Activated CD4-positive, CD25-positive, alpha-beta regulatory T cell treated with anti-CD3 and anti-CD28 coated beads, Interleukin-2, amount 50 U/mL, for 16 hours (primary cell): ENCODE measurements around the gene GPATCH8.

Experiments
- DNase-seq: peaks from one replicate; pipeline ENCODE4 v3.0.0-alpha.2; 2020; ENCODE audit warnings: low read depth, low spot score

Gene GPATCH8

DNA sequence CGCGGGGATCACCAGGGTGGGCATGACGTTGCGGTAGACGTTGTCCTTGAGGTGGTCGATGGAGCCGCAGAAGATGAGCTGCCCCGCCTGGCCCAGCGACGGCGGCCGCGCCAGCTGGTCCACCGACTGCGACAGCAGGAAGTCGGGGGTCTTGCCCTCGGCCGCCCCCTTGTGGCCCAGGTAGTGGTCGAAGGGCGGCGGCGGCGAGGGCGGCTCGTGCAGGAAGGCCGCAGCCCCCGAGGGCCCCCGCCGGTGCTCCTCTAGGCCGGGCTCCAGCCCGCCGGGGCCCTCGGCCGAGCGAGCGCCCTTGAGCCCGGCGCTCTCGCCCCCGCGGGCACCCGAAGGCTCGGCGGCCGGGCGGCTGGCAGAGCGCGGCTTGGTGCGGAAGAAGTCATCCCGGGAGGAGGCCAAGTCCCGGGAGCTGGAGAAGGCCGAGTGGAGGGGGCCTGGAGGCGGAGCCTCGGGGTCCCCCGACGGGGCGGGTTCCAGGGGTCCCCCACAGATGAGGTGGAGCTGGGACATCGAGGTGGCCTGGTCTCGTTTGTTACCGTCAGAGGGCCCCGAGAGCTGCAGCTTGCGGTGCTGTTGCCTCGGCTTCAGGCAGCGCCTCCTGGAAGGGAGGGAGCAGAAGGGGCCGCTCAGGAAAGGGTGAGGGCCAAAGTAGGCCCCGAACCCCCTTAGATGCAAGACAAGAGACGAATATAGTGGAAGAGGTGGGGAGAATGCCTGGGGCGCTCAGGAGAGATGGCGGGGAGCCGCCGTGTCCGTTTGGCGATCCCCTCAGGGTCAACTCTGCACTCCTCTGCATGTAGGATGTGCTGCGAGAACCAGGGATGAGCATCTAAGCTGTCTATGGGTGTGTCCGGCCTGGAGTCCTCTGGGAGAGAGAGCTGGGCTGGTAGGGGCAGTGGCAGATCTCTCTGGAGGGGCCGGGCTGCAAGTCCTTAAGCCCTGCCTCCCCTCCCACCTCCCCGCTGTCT is 148.3 kb downstream of the GPATCH8 start:
- no peak for DNase-seq

DNA sequence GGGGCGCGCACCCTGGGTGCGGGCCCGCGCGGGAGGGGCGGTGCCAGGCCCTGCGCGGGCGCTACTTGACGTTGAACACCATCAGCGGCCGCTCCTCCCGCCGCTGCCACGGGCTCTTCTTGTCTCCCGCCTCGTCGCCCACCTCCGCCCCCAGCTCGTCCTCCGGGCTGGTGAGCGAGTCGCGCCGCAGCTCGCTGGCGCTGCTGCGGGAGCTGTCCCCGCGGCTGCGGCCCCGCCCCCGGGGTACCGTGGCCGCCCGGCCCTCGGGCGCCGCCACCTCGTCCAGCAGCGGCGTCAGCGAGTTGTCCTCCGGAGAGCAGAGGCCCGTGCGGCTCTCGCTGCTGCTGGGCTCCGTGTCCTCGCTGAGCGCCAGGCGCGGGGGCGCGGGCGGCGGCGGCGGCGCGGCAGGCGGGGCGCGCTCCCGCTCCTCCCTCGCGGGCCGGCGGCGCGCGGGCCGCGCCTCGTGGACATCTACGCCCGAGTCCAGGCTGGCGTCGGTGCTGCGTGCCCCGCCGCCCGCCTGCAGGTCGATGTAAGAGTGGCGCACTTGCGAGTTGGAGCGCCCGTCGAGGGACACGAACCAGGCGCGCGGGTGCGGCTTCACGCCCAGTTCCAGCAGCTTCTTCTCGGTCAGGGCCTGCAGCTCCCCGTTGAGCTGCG is 149.4 kb downstream of the GPATCH8 start:
- no peak for DNase-seq

DNA sequence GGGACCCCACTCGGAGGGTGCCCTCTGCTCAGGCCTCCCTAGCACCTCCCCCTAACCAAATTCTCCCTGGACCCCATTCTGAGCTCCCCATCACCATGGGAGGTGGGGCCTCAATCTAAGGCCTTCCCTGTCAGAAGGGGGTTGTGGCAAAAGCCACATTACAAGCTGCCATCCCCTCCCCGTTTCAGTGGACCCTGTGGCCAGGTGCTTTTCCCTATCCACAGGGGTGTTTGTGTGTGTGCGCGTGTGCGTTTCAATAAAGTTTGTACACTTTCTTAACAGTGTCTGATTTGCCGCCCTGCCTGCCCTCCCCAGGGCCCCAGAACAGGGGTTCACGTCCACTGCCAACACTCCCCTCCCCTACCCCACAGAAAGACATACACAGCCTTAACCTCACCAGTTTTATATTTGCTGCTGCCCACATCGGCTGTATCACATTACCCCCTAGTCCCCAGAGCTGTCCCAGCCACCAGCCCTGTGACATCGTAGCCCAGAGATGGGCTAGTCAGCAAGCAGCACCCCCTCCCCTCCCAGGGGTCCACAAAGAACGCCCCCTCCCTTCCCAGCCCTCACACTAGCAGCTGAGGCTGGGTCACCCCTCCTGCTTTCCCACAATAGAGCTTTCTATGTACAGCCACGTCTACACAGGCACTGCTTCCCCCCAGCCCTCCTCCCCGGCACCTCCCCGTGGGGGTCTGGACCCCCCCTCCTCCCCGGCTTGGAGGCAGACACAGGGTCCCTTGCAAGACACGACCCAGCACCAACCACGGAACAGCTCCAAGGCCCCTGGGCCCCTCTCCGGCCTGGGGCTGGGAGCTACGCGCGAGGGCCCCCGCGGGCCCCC is 150.2 kb downstream of the GPATCH8 start:
- no peak for DNase-seq

DNA sequence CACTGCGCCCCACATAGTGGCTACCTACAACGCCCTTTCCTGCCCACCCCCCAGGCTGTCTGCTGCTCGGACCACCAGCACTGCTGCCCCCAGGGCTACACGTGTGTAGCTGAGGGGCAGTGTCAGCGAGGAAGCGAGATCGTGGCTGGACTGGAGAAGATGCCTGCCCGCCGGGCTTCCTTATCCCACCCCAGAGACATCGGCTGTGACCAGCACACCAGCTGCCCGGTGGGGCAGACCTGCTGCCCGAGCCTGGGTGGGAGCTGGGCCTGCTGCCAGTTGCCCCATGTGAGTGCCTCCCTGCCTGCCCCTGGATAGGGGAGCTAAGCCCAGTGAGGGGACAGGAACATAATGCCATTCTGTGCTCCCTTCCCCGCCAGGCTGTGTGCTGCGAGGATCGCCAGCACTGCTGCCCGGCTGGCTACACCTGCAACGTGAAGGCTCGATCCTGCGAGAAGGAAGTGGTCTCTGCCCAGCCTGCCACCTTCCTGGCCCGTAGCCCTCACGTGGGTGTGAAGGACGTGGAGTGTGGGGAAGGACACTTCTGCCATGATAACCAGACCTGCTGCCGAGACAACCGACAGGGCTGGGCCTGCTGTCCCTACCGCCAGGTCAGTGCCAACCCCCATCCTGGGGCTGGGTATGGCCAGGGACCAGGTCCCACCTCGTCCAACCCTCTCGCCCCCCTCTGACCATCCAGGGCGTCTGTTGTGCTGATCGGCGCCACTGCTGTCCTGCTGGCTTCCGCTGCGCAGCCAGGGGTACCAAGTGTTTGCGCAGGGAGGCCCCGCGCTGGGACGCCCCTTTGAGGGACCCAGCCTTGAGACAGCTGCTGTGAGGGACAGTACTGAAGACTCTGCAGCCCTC is 151.0 kb downstream of the GPATCH8 start:
- no peak for DNase-seq

DNA sequence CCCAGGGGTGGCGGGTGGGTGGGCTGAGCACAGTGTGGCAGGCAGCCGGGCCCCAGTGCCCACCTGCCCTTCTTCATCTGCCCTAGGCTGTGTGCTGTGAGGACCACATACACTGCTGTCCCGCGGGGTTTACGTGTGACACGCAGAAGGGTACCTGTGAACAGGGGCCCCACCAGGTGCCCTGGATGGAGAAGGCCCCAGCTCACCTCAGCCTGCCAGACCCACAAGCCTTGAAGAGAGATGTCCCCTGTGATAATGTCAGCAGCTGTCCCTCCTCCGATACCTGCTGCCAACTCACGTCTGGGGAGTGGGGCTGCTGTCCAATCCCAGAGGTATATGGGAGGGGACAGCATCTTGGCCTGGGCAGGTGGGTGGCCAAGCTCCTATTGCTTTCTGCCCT is 151.7 kb downstream of the GPATCH8 start:
- no peak for DNase-seq

DNA sequence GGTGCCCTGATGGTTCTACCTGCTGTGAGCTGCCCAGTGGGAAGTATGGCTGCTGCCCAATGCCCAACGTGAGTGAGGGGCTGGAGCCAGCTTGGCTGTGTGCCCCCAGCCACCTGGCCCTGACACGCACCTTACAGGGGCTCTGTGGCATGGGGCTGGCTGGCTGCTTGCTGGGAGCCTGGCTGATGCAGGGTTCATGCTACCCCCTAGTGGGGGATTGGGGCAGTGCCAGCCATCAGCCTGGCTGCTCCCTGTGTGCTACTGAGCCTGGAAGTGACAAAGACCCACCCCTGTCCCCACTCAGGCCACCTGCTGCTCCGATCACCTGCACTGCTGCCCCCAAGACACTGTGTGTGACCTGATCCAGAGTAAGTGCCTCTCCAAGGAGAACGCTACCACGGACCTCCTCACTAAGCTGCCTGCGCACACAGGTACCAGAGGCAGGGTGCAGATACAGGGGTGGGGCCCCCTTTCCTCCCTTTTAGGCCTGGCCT is 152.4 kb downstream of the GPATCH8 start:
- peak; percentile 47 for DNase-seq

DNA sequence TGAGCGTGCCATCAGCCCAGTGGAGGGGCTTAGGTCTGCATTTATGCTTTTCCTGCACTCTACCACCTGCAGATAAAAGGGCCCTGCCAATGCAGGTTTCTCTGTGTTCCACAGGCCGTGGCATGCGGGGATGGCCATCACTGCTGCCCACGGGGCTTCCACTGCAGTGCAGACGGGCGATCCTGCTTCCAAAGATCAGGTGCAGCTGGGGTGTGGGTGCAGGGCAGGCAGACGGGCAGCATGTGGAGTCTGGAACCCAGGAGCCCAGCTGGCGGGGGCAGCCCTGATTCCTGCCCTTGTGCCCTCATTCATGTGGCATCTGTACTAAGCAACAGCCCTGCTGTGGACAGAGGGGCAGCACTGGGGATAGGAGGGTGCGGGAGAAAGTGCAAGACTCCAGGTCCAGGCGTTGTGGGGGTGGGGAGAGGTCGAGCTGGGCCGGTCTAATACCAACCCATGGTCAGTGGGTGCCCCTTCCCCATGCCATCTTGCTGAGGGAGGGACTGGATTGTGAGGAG is 153.6 kb downstream of the GPATCH8 start:
- DNase-seq, result no peak

DNA sequence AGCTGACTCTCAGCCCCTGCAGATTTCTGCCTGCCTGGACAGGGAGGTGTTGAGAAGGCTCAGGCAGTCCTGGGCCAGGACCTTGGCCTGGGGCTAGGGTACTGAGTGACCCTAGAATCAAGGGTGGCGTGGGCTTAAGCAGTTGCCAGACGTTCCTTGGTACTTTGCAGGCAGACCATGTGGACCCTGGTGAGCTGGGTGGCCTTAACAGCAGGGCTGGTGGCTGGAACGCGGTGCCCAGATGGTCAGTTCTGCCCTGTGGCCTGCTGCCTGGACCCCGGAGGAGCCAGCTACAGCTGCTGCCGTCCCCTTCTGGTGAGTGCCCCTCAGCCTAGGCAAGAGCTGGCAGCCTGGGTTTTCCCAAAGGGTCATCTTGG is 154.2 kb downstream of the GPATCH8 start:
- no peak for DNase-seq

DNA sequence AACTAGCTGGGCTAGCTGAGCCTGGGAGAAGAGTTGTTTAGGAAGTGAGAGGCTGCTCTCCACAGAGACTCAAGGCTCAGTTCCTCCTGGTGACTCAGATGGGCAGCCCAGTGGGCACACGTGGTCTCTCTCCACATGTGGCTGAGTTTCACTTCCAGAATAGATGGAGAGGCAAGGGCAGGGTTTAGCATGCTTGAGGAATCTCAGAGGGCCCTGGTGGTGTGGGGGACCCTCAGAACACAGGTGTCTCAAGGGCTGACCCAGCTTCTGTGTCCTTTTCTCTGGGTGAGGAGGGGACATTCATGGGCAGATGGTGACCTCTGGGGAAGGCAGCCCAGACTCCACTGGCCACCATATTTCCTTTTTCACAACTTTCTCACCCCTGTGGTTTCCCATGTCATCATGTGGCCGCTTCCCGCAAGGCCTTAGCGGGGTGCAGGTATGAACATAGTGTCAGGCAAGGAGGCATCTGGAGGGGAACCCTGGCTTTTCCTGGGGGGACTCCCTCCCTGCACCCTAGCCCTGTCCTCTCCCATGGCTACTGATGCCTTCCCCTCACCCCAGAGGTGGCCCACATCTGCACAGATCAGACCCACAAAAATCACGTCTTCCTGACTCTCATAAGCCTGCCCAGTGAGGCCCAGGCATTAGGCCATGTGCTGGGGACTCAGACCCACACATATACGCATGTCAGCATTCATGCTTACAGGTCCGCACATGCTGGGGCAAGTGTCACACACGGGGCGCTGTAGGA is 154.8 kb downstream of the GPATCH8 start:
- DNase-seq, result no peak
